ENCODE results near the gene SEM1. TPM values are rescaled to one million over a fixed set of nuclear protein-coding genes. Genes with fewer than 3 reads are reported as not detected.

Gene SEM1
- total RNA-seq, 4 donors from 2014 or later = 15.2 to 39.2 (median 37.5) TPM

GRCh38 chr7:96739167-96739566 is 29.5 kb upstream of the SEM1 start:
- no peak overlapping the region for H3K4me3 ChIP-seq
- 50 to 55% methylated on average over 1 of the region's 1 CpG for WGBS, 2 donors (ENCODE audit: low coverage in 1 of 2)
- ATAC-seq = no peak
- no peaks in the 10 kb centered on the region for H3K36me3 ChIP-seq
- no peaks in the 10 kb centered on the region for H3K4me1 ChIP-seq
- H3K27me3 ChIP-seq = peaks cover 29% of the 10 kb centered on the region
- H3K9me3 ChIP-seq = no peaks in the 10 kb centered on the region
- no peak overlapping the region for H3K27ac ChIP-seq
- TF ChIP-seq CTCF (IDR thresholded peaks at IDR 0.05) = no peak
- no peak for TF ChIP-seq POLR2AphosphoS5 (IDR thresholded peaks at IDR 0.05)
- TF ChIP-seq EP300 (IDR thresholded peaks at IDR 0.05) = no peak
- TF ChIP-seq POLR2A (IDR thresholded peaks at IDR 0.05) = no peak

- ATAC-seq = no peak
- WGBS, 2 donors (ENCODE audit: low coverage in 1 of 2) = 78 to 83% methylated on average over 2 of the region's 2 CpGs
- TF ChIP-seq POLR2AphosphoS5 (IDR thresholded peaks at IDR 0.05) (no peak), CTCF (IDR thresholded peaks at IDR 0.05) (no peak), EP300 (IDR thresholded peaks at IDR 0.05) (no peak), POLR2A (IDR thresholded peaks at IDR 0.05) (no peak)
Observed at GRCh38 chr7:96738705-96739104, 29.1 kb upstream of the SEM1 start.

GRCh38 chr7:96737545-96738050 is 28.0 kb upstream of the SEM1 start:
- H3K4me3 ChIP-seq = no peak overlapping the region
- H3K27me3 ChIP-seq = peaks cover 26% of the 10 kb centered on the region
- H3K27ac ChIP-seq = no peak overlapping the region
- no peak for TF ChIP-seq POLR2A (IDR thresholded peaks at IDR 0.05)
- no peaks in the 10 kb centered on the region for H3K4me1 ChIP-seq
- WGBS, 2 donors (ENCODE audit: low coverage in 1 of 2) = 48 to 52% methylated on average over 3 of the region's 3 CpGs
- no peaks in the 10 kb centered on the region for H3K9me3 ChIP-seq
- no peak for ATAC-seq
- H3K36me3 ChIP-seq = no peaks in the 10 kb centered on the region

More at GRCh38 chr7:96738705-96739104, 29.1 kb upstream of the SEM1 start:
- Histone ChIP-seq H3K4me1 (no peaks in the 10 kb centered on the region), H3K27me3 (peaks cover 29% of the 10 kb centered on the region), H3K4me3 (no peak overlapping the region), H3K36me3 (no peaks in the 10 kb centered on the region), H3K9me3 (no peaks in the 10 kb centered on the region), H3K27ac (no peak overlapping the region)

- Histone ChIP-seq H3K27ac (no peak overlapping the region), H3K9me3 (no peaks in the 10 kb centered on the region), H3K4me3 (no peak overlapping the region), H3K4me1 (no peaks in the 10 kb centered on the region), H3K36me3 (no peaks in the 10 kb centered on the region), H3K27me3 (peaks cover 15% of the 10 kb centered on the region)
- no peak for TF ChIP-seq EP300 (IDR thresholded peaks at IDR 0.05)
- TF ChIP-seq POLR2AphosphoS5 (IDR thresholded peaks at IDR 0.05) = no peak
- no peak for TF ChIP-seq CTCF (IDR thresholded peaks at IDR 0.05)
- TF ChIP-seq POLR2A (IDR thresholded peaks at IDR 0.05) = no peak
- 40 to 44% methylated on average over 2 of the region's 2 CpGs for WGBS, 2 donors (ENCODE audit: low coverage in 1 of 2)
- no peak for ATAC-seq
Observed at GRCh38 chr7:96734343-96734742, 24.7 kb upstream of the SEM1 start.

GRCh38 chr7:96729820-96730219 is 20.2 kb upstream of the SEM1 start:
- Histone ChIP-seq H3K36me3 (no peaks in the 10 kb centered on the region), H3K9me3 (no peaks in the 10 kb centered on the region), H3K4me1 (no peaks in the 10 kb centered on the region), H3K4me3 (no peak overlapping the region), H3K27ac (no peak overlapping the region), H3K27me3 (no peaks in the 10 kb centered on the region)
- WGBS, 2 donors (ENCODE audit: low coverage in 1 of 2) = 74 to 85% methylated on average over 2 of the region's 2 CpGs
- TF ChIP-seq EP300 (IDR thresholded peaks at IDR 0.05) = no peak
- TF ChIP-seq POLR2A (IDR thresholded peaks at IDR 0.05) = no peak
- no peak for TF ChIP-seq POLR2AphosphoS5 (IDR thresholded peaks at IDR 0.05)
- no peak for TF ChIP-seq CTCF (IDR thresholded peaks at IDR 0.05)
- ATAC-seq = no peak

Measured in gastroesophageal sphincter (tissue), 4 donors.